Thyroid gland (tissue), 4 donors: Measurements from ENCODE around the gene COX6A2.

Experiments
- POLR2A ChIP-seq, 2 donors: fragments of 450-650 bp; IDR thresholded peaks; one replicate each; pipeline ENCODE4 v1.6.1; 2017; ENCODE audit warnings: antibody characterized with exemption in 2 of 2, mild to moderate bottlenecking in 2 of 2, moderate library complexity in 1 of 2
- TF ChIP-seq, protein P1 (sequence below), 6 experiments: fragments of 200-600 bp in 3 of 6; fragments of 450-650 bp in 3 of 6; sonication (generic) in 3 of 6; IDR thresholded peaks; one replicate each; pipeline ENCODE4 v1.5.1; 2016 to 2019; ENCODE audit warnings: antibody characterized with exemption in 6 of 6, mild to moderate bottlenecking in 2 of 6, inconsistent platforms in 1 of 6, moderate library complexity in 1 of 6

DNA sequence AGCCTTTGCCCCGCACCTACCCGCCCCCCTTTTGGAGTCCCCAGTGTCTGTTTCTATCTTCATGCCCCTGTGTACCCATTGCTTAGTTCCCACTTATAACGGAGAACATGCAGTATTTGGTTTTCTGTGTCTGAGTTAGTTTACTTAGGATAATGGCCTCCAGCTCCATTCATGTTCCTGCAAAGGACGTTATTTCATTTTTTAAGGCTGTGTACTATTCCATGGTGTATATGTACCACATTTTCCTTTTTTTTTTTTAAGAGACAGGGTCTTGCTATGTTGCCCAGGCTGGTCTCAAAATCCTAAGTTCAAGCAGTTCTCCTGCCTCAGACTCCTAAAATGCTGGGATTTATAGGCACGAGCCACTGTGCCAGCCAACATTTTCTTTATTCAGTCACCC is 39.7 kb upstream of the COX6A2 start:
- TF ChIP-seq, protein P1, sequence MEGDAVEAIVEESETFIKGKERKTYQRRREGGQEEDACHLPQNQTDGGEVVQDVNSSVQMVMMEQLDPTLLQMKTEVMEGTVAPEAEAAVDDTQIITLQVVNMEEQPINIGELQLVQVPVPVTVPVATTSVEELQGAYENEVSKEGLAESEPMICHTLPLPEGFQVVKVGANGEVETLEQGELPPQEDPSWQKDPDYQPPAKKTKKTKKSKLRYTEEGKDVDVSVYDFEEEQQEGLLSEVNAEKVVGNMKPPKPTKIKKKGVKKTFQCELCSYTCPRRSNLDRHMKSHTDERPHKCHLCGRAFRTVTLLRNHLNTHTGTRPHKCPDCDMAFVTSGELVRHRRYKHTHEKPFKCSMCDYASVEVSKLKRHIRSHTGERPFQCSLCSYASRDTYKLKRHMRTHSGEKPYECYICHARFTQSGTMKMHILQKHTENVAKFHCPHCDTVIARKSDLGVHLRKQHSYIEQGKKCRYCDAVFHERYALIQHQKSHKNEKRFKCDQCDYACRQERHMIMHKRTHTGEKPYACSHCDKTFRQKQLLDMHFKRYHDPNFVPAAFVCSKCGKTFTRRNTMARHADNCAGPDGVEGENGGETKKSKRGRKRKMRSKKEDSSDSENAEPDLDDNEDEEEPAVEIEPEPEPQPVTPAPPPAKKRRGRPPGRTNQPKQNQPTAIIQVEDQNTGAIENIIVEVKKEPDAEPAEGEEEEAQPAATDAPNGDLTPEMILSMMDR (IDR thresholded peaks at IDR 0.05), result no peak
- TF ChIP-seq POLR2A (IDR thresholded peaks at IDR 0.05), result no peak
